ENCODE data around the gene PRKG2.
"Not testable (repeated sequence)": the region's sequence is repeated elsewhere in the genome, so short reads cannot be mapped to it uniquely, and the experiment has no call there.

Gene PRKG2

GRCh38 chr4:81166458-81167160 is 48.4 kb downstream of the PRKG2 start:
- Histone ChIP-seq H3K9me3 (no peaks in the 10 kb centered on the region), H3K27me3 (peaks cover 8% of the 10 kb centered on the region), H3K4me3 (ENCODE audit: low read depth in 1 of 2, low read length in 1 of 2) (no peak overlapping the region), H3K4me1 (ENCODE audit: control insufficient read depth in 1 of 2, insufficient read depth in 1 of 2, low read depth in 1 of 2, low read length in 1 of 2) (no peaks in the 10 kb centered on the region), H3K27ac (no peak overlapping the region), H3K36me3 (no peaks in the 10 kb centered on the region)
- TF ChIP-seq, protein P1, sequence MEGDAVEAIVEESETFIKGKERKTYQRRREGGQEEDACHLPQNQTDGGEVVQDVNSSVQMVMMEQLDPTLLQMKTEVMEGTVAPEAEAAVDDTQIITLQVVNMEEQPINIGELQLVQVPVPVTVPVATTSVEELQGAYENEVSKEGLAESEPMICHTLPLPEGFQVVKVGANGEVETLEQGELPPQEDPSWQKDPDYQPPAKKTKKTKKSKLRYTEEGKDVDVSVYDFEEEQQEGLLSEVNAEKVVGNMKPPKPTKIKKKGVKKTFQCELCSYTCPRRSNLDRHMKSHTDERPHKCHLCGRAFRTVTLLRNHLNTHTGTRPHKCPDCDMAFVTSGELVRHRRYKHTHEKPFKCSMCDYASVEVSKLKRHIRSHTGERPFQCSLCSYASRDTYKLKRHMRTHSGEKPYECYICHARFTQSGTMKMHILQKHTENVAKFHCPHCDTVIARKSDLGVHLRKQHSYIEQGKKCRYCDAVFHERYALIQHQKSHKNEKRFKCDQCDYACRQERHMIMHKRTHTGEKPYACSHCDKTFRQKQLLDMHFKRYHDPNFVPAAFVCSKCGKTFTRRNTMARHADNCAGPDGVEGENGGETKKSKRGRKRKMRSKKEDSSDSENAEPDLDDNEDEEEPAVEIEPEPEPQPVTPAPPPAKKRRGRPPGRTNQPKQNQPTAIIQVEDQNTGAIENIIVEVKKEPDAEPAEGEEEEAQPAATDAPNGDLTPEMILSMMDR (IDR thresholded peaks at IDR 0.05): no peak

- TF ChIP-seq, protein P1 (IDR thresholded peaks at IDR 0.05): no peak
- Histone ChIP-seq H3K4me3 (ENCODE audit: low read depth in 1 of 2, low read length in 1 of 2) (no peak overlapping the region), H3K36me3 (no peaks in the 10 kb centered on the region)
These were observed 49.1 kb downstream of the PRKG2 start for GRCh38 chr4:81165861-81166430.

GRCh38 chr4:81164623-81165416 is 50.2 kb downstream of the PRKG2 start:
- H3K27me3 ChIP-seq: peaks cover 8% of the 10 kb centered on the region
- TF ChIP-seq, protein P1 (IDR thresholded peaks at IDR 0.05): no peak
- no peaks in the 10 kb centered on the region for H3K4me1 ChIP-seq (ENCODE audit: control insufficient read depth in 1 of 2, insufficient read depth in 1 of 2, low read depth in 1 of 2, low read length in 1 of 2)
- no peak overlapping the region for H3K4me3 ChIP-seq (ENCODE audit: low read depth in 1 of 2, low read length in 1 of 2)
- H3K9me3 ChIP-seq: no peaks in the 10 kb centered on the region
- no peaks in the 10 kb centered on the region for H3K36me3 ChIP-seq
- H3K27ac ChIP-seq: no peak overlapping the region

More at GRCh38 chr4:81165861-81166430, 49.1 kb downstream of the PRKG2 start:
- Histone ChIP-seq H3K4me1 (ENCODE audit: control insufficient read depth in 1 of 2, insufficient read depth in 1 of 2, low read depth in 1 of 2, low read length in 1 of 2) (no peaks in the 10 kb centered on the region), H3K27ac (no peak overlapping the region), H3K9me3 (no peaks in the 10 kb centered on the region), H3K27me3 (peaks cover 8% of the 10 kb centered on the region)

GRCh38 chr4:81164126-81164525 is 50.9 kb downstream of the PRKG2 start:
- no peaks in the 10 kb centered on the region for H3K4me1 ChIP-seq (ENCODE audit: control insufficient read depth in 1 of 2, insufficient read depth in 1 of 2, low read depth in 1 of 2, low read length in 1 of 2)
- no peaks in the 10 kb centered on the region for H3K36me3 ChIP-seq
- peaks cover 8% of the 10 kb centered on the region for H3K27me3 ChIP-seq
- H3K4me3 ChIP-seq (ENCODE audit: low read depth in 1 of 2, low read length in 1 of 2): no peak overlapping the region
- no peaks in the 10 kb centered on the region for H3K9me3 ChIP-seq
- TF ChIP-seq, protein P1 (IDR thresholded peaks at IDR 0.05): no peak
- H3K27ac ChIP-seq: no peak overlapping the region

DNA sequence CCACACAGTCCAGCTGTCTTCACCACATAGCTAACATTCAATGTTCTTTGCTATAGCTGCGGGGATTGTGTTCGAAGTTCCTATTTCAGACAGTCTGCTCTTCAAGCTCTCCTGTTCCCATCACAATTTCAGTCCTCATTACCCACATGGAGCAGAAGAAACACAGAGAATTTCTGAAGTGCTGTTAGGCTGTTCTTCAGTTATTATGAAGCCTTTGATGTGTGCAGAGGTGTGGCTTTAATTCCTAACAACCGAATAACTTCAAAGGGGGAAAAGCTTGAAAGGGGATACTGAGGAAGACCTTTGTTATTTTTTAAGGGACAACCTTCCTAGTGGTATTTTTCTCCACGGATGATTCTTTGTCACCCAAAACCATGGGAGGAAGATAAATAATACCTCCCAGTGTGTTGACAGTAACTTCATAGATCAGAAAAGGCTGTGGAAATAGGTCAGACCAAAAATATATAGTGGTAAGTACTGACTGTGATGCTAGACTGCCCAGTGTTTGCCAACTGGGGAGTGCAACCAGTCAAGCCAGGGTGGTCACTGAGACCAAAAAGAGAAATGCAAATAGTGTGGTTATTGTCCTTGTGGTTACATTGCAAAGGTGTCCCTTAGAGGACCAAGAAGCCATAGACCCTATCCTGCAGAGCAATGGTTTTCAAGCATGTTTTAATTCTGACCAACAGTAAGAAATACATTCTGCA is 52.1 kb downstream of the PRKG2 start:
- H3K4me3 ChIP-seq (ENCODE audit: low read depth in 1 of 2, low read length in 1 of 2): no peak overlapping the region
- H3K36me3 ChIP-seq: no peaks in the 10 kb centered on the region
- H3K27me3 ChIP-seq: peaks cover 8% of the 10 kb centered on the region
- TF ChIP-seq, protein P1 (IDR thresholded peaks at IDR 0.05): no peak
- H3K27ac ChIP-seq: no peak overlapping the region
- no peaks in the 10 kb centered on the region for H3K9me3 ChIP-seq
- no peaks in the 10 kb centered on the region for H3K4me1 ChIP-seq (ENCODE audit: control insufficient read depth in 1 of 2, insufficient read depth in 1 of 2, low read depth in 1 of 2, low read length in 1 of 2)

DNA sequence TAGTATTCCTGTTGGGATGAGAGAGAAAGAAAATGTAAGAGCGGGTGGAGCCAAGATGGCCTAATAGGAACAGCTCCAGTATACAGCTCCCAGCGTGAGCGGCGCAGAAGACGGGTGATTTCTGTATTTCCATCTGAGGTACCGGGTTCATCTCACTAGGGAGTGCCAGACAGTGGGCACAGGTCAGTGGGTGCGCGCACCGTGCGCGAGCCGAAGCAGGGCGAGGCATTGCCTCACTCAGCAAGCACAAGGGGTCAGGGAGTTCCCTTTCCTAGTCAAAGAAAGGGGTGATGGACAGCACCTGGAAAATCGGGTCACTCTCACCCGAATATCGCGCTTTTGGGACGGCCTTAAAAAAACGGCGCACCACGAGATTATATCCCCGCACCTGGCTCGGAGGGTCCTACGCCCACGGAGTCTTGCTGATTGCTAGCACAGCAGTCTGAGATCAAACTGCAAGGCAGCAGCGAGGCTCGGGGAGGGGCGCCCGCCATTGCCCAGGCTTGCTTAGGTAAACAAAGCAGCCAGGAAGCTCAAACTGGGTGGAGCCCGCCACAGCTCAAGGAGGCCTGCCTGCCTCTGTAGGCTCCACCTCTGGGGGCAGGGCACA is 61.2 kb downstream of the PRKG2 start:
- H3K27me3 ChIP-seq; H3K27ac ChIP-seq; H3K4me3 ChIP-seq (ENCODE audit: low read depth in 1 of 2, low read length in 1 of 2); H3K9me3 ChIP-seq; H3K36me3 ChIP-seq; H3K4me1 ChIP-seq (ENCODE audit: control insufficient read depth in 1 of 2, insufficient read depth in 1 of 2, low read depth in 1 of 2, low read length in 1 of 2): not testable (repeated sequence)

Measured in neutrophil (primary cell).